Ovary (tissue), 9 donors: Measurements from ENCODE around the gene PUDP. TPM values are rescaled to one million over a fixed set of nuclear protein-coding genes. Genes with fewer than 3 reads are reported as not detected.
"Not testable (repeated sequence)": the region's sequence is repeated elsewhere in the genome, so short reads cannot be mapped to it uniquely, and the experiment has no call there.

Experiments used
- DNase-seq, 5 donors: peaks; one replicate each; pipeline ENCODE4 v3.0.0-alpha.2; 2019 to 2020
- H3K27ac ChIP-seq, 2 donors: fragments of 200-600 bp; one replicate each; pipeline versions ENCODE4 v1.5.1 to v1.8.0; 2019 to 2022
- H3K27me3 ChIP-seq: fragments of 200-600 bp; one replicate; pipeline ENCODE4 v1.8.0; 2022
- H3K36me3 ChIP-seq: fragments of 200-600 bp; sonication (generic); one replicate; pipeline ENCODE4 v1.5.1; 2019
- H3K4me1 ChIP-seq: one replicate; pipeline ENCODE4 v1.8.1; 2013; ENCODE audit warnings: mild to moderate bottlenecking, moderate library complexity; ENCODE audit not compliant: insufficient read depth
- H3K4me3 ChIP-seq: fragments of 200-600 bp; sonication (generic); one replicate; pipeline ENCODE4 v1.5.1; 2017
- H3K9me3 ChIP-seq, 2 donors: fragments of 200-600 bp in 1 of 2; sonication (generic) in 1 of 2; one replicate each; pipeline versions ENCODE4 v1.5.1 to v1.8.1; 2013 to 2019; ENCODE audit warnings: mild to moderate bottlenecking in 1 of 2, moderate library complexity in 1 of 2
- CTCF ChIP-seq, 3 donors: fragments of 450-650 bp in 2 of 3; fragments of 200-600 bp in 1 of 3; IDR thresholded peaks; one replicate each; pipeline versions ENCODE4 v1.5.1 to v1.8.0; 2016 to 2022; ENCODE audit warnings: antibody characterized with exemption in 3 of 3, mild to moderate bottlenecking in 1 of 3
- EP300 ChIP-seq: sonication (generic); formaldehyde crosslinking; IDR thresholded peaks from one replicate; pipeline ENCODE4 v1.6.1; 2017; ENCODE audit warnings: antibody characterized with exemption
- POLR2A ChIP-seq: fragments of 450-650 bp; IDR thresholded peaks from one replicate; pipeline ENCODE4 v1.6.1; 2017; ENCODE audit warnings: antibody characterized with exemption, mild to moderate bottlenecking, moderate library complexity
- WGBS, 3 donors: extraction: QIAGEN DNeasy Blood & Tissue Kit in 1 of 3; methylation state at CpG; one replicate each; pipeline versions ENCODE4 v1.1.5 to v1.1.7; 2013 to 2017; 5-methylcytosine and 5-hydroxymethylcytosine counted together
- intact Hi-C, 4 donors: fragments of 100-400 bp; cut with DNase I; formaldehyde crosslinking; loops; one replicate each; pipeline versions ENCODE4 v1.11.0 to v1.15.1; 2022 to 2023
- polyA plus RNA-seq, 2 donors: library from polyadenylated mRNA; stranded (reverse); fragments of 200-250 nt in 1 of 2; fragments of 350-450 nt in 1 of 2; fragmentation: Illumina TruSeq in 1 of 2; extraction: RNeasy Lipid Tissue Mini Kit (QIAGEN cat#74804) in 1 of 2; gene quantifications; one replicate each; pipeline ENCODE4 v1.2.3, GENCODE V29; 2013 to 2014
- total RNA-seq, 7 donors: library from RNA; depleted of rRNA in 2 of 7; stranded (reverse); fragments of >200 nt in 2 of 7; fragmentation: NEBNext Ultra II Directional in 3 of 7; extraction: Animal tissue kit (Norgen Biotek cat#: 25700) in 3 of 7; gene quantifications; one replicate each; pipeline versions ENCODE4 v1.1.0 to v1.2.4, GENCODE V29; 2016 to 2023
- donor health status: DM: no; HTN: no; CAD: no; lungs with moderate emphysema.
- donor health status: DM: no; HTN: no; CAD: no.
- donor health status: Bipolar disorder and iron deficiency.
- donor health status: DM: yes; HTN: yes; CAD: no.
- donor health status: DM: no; HTN: no; CAD: no.
- donor health status: DM: yes; HTN: yes; CAD: no.

Gene PUDP
- total and polyA plus RNA-seq, 9 donors: 7.0 to 17.9 (median 14.8) TPM

DNA sequence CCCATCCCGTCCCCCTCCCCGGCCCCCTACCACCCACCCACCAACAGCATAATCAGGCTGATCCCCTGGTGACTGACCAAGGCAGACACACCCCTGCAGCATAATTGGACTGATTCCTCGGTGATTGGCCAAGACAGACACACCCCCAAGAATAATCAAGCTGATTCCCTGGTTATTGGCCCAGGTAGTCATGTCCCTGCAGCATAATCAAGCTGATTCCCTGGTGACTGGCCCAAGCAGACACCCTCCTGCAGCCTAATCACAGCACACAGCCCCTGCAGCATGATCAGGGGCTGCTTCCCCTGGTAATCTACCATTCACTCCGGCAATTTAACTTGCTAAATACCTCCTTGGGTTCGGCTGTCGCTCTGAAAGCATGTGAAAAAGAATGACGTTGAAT is 47.9 kb downstream of the PUDP start:
- Histone ChIP-seq H3K36me3 (no peaks in the 10 kb centered on the region), H3K27ac (no peak overlapping the region), H3K27me3 (no peaks in the 10 kb centered on the region), H3K4me3 (no peak overlapping the region), H3K4me1 (no peaks in the 10 kb centered on the region), H3K9me3 (no peaks in the 10 kb centered on the region)
- 83 to 89% (median 84%) methylated on average over 7 of the region's 7 CpGs for WGBS, 3 donors
- TF ChIP-seq CTCF (IDR thresholded peaks at IDR 0.05) (no peak), EP300 (no peak), POLR2A (no peak)
- DNase-seq: no peak
- intact Hi-C loops: no loop called here

- not testable (repeated sequence) for H3K27ac ChIP-seq, H3K4me3 ChIP-seq, H3K36me3 ChIP-seq, H3K27me3 ChIP-seq, DNase-seq, H3K9me3 ChIP-seq, H3K4me1 ChIP-seq
- 98 to 100% (median 98%) methylated on average over 2 of the region's 2 CpGs for WGBS, 3 donors
- intact Hi-C loops: loop anchor here in 1 of 4 donors (5.0 kb wide), 1 partner anchor 343 kb away; no protein-coding TSS in a partner anchor
Observed at GRCh38 chrX:7095657-7096056, 52.3 kb downstream of the PUDP start.

DNA sequence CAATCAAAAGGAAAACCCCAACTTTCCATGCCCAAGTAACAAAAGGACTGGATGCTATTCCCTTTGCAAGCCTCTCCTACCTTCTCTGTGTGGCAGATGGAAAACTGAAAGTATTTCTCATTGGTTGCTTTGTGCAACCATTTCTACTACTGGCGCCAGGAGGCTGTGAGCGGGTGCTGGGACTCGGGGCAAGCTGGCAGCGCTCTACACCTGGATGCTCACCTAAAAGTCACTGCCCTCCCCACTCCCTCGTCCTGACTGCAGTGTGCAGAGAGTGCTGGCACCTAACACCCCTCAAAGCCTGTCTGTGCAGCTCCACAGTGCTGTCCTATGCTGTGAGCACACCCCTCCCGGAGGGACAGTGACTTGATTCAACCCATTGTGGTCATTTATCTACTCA is 54.6 kb downstream of the PUDP start:
- Histone ChIP-seq H3K9me3 (no peaks in the 10 kb centered on the region), H3K4me1 (no peaks in the 10 kb centered on the region), H3K4me3 (no peak overlapping the region), H3K36me3 (no peaks in the 10 kb centered on the region), H3K27me3 (no peaks in the 10 kb centered on the region), H3K27ac (no peak overlapping the region)
- TF ChIP-seq CTCF (IDR thresholded peaks at IDR 0.05) (no peak), EP300 (no peak), POLR2A (no peak)
- WGBS, 3 donors: 98 to 100% (median 99%) methylated on average over 6 of the region's 6 CpGs
- intact Hi-C loops: no loop called here
- DNase-seq: no peak

DNA sequence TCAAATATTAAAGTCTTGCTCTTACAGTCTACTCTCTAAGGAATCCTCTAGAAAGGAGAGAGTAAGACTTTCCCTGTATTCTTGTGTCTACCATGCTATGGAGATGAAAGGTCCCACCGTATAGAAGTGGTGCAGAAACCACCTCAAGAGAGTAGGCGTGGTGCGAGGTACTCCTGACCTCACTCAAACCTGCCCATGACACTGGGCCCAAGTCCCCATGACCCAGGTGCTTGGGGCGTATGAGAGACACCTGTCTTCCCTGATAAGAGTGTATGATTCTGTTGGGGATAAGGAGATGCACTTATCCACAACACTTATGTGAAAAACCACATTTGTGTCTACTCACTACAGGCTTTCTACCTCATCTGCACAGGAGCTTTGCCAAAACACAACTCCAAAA is 55.4 kb downstream of the PUDP start:
- WGBS, 3 donors: 85 to 94% (median 93%) methylated on average over 4 of the region's 4 CpGs
- Histone ChIP-seq H3K27me3 (no peaks in the 10 kb centered on the region), H3K27ac (no peak overlapping the region), H3K36me3 (no peaks in the 10 kb centered on the region), H3K4me1 (no peaks in the 10 kb centered on the region), H3K4me3 (no peak overlapping the region), H3K9me3 (no peaks in the 10 kb centered on the region)
- TF ChIP-seq CTCF (IDR thresholded peaks at IDR 0.05) (no peak), EP300 (no peak), POLR2A (no peak)
- no peak for DNase-seq
- intact Hi-C loops: no loop called here

GRCh38 chrX:7091923-7092322 is 56.0 kb downstream of the PUDP start:
- intact Hi-C loops: no loop called here
- H3K4me1 ChIP-seq: no peaks in the 10 kb centered on the region
- H3K36me3 ChIP-seq: no peaks in the 10 kb centered on the region
- no peak overlapping the region for H3K4me3 ChIP-seq
- H3K9me3 ChIP-seq: no peaks in the 10 kb centered on the region
- 95 to 96% (median 96%) methylated on average over 4 of the region's 4 CpGs for WGBS, 3 donors
- no peak overlapping the region for H3K27ac ChIP-seq
- no peak for DNase-seq
- TF ChIP-seq CTCF (IDR thresholded peaks at IDR 0.05): no peak
- TF ChIP-seq POLR2A: no peak
- TF ChIP-seq EP300: no peak
- no peaks in the 10 kb centered on the region for H3K27me3 ChIP-seq
